Measurements from ENCODE around the gene SALL1. TPM values are rescaled to one million over a fixed set of nuclear protein-coding genes. Genes with fewer than 3 reads are reported as not detected.

The SALL1 gene
- total and polyA plus RNA-seq, 9 of the 15 experiments (the other 6 are each of a cell fraction or from before 2014, with no cell fraction given), result not detected

DNA sequence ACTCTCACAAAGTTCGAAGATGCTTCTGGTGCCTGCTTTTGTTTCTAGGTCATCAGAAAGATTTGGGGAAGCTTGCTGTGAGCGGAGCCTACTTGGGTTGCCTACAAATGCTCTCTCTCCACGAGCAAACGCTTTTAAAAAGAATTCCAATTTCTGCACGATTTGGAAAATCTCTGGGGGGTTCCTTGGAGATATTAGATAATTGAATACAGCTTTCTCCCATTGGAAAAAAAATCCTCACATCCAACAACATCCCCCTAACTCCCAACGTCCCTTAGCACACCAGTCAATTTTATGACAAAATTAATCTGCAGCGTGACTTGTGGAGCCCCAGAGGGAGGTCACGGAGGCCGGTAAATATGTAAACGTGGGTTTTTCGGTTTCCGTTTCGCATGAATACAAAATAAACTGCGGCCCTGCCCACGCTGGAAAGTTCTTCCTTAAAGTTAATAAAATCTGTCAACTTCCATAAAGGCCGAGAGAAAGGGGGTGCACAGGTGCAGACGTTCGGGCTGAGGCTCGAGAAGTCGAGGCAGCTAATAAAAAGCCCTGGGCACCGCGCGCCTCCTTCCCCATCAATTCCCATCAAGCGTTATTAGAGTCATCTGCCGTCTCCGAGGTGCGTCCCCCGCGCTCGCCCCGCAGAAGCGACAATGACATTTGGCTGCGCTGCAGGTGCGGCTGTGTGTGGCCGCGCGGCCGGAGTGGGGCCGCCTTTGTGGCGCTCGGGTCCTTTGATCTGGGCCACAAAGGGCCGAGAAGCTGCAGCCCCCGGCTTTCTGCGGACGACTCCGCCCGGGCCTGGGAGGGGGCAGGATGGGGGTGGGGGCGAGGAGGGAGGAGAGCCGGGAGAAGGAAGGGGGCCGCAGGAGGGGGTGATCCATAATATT is 37.6 kb downstream of the SALL1 start (continued):
- TF ChIP-seq, protein P1, sequence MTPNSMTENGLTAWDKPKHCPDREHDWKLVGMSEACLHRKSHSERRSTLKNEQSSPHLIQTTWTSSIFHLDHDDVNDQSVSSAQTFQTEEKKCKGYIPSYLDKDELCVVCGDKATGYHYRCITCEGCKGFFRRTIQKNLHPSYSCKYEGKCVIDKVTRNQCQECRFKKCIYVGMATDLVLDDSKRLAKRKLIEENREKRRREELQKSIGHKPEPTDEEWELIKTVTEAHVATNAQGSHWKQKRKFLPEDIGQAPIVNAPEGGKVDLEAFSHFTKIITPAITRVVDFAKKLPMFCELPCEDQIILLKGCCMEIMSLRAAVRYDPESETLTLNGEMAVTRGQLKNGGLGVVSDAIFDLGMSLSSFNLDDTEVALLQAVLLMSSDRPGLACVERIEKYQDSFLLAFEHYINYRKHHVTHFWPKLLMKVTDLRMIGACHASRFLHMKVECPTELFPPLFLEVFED (CRISPR knock-in tag; conservative IDR thresholded peaks at IDR 0.05), result no peak

DNA sequence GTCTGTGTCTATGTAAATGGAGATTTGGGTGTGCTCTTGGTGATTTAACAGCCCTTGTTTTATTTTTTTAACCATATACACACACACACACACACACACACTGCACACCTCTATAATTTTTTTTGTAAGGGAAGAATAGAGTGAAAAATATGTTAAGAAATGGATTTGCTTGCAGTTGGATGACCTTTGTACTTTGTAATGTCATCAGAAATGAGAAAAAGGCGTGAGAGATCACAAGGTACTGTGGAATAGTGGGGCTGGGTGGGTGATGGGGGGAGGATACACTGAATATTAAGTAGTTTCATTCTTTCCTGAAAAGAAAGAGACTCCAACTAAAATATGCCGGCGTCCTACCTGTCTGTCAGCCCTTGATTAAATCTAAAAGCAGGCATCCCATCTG is 38.7 kb downstream of the SALL1 start:
- H4K20me1 ChIP-seq (replicated peaks; ENCODE audit: control insufficient read depth, insufficient read depth, low read length), result no peaks in the 10 kb centered on the region; the same call in 1 of the 2 replicates
- BruUV-seq (replicated peaks), result no TSS peak
- no peak overlapping the region for H3K4me3 ChIP-seq
- no peaks in the 10 kb centered on the region for H3K9me1 ChIP-seq (ENCODE audit: control insufficient read depth, insufficient read depth, low read length)
- H3K4me2 ChIP-seq (ENCODE audit: insufficient read depth, low read length), result no peak overlapping the region
- FAIRE-seq, result no peak
- H3K27ac ChIP-seq (ENCODE audit: extremely low read depth, low read depth, low read length), result no peak overlapping the region
- ChIA-PET CTCF (ENCODE audit: low intra/inter-chr PET ratio) (no interaction called here), POLR2A (no interaction called here)
- intact Hi-C loops (cut with micrococcal nuclease) (no loop called here), in situ Hi-C loops (cut with MboI) (no loop called here)
- 0% methylated on average over 3 of the region's 3 CpGs for WGBS (ENCODE audit: insufficient coverage, low coverage, missing lambda C conversion rate)
- no peaks in the 10 kb centered on the region for H3K4me1 ChIP-seq (replicated peaks in 1 of 2; ENCODE audit: control insufficient read depth in 2 of 2, insufficient read depth in 2 of 2, low read length in 2 of 2)
- no peaks in the 10 kb centered on the region; a peak in 2 of 5 replicates for H3K27me3 ChIP-seq (ENCODE audit: control insufficient read depth in 2 of 2, insufficient read depth in 2 of 2, low read length in 2 of 2)
- no peaks in the 10 kb centered on the region for H3K36me3 ChIP-seq (ENCODE audit: control insufficient read depth, insufficient read depth, low read length)
- ATAC-seq, result no peak
- no peaks in the 10 kb centered on the region for H3K79me2 ChIP-seq (ENCODE audit: control insufficient read depth, insufficient read depth, low read length)
- H3K9me3 ChIP-seq (replicated peaks; ENCODE audit: control insufficient read depth, insufficient read depth, low read depth, low read length), result no peaks in the 10 kb centered on the region
- no peak for DNase-seq (ENCODE audit: extremely low read depth in 1 of 4, low spot score in 3 of 4)
- no peak overlapping the region for H2AFZ ChIP-seq (ENCODE audit: low read depth, low read length)
- H3K9ac ChIP-seq (ENCODE audit: insufficient read depth in 1 of 2, low read depth in 2 of 2, low read length in 2 of 2), result no peak overlapping the region
- TF ChIP-seq, protein P2, sequence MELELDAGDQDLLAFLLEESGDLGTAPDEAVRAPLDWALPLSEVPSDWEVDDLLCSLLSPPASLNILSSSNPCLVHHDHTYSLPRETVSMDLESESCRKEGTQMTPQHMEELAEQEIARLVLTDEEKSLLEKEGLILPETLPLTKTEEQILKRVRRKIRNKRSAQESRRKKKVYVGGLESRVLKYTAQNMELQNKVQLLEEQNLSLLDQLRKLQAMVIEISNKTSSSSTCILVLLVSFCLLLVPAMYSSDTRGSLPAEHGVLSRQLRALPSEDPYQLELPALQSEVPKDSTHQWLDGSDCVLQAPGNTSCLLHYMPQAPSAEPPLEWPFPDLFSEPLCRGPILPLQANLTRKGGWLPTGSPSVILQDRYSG (tag; conservative IDR thresholded peaks at IDR 0.05; ENCODE audit: low read depth), result no peak
- TF ChIP-seq ZNF146 (CRISPR knock-in tag; IDR thresholded peaks at IDR 0.05; ENCODE audit: unreplicated experiment), result no peak
- TF ChIP-seq, protein P3, sequence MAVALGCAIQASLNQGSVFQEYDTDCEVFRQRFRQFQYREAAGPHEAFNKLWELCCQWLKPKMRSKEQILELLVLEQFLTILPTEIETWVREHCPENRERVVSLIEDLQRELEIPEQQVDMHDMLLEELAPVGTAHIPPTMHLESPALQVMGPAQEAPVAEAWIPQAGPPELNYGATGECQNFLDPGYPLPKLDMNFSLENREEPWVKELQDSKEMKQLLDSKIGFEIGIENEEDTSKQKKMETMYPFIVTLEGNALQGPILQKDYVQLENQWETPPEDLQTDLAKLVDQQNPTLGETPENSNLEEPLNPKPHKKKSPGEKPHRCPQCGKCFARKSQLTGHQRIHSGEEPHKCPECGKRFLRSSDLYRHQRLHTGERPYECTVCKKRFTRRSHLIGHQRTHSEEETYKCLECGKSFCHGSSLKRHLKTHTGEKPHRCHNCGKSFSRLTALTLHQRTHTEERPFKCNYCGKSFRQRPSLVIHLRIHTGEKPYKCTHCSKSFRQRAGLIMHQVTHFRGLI (CRISPR knock-in tag; IDR thresholded peaks at IDR 0.05), result no peak

Measured in K562 (cell line).